Stimulated activated CD8-positive, alpha-beta memory T cell treated with anti-CD3 and anti-CD28 coated beads, Interleukin-2, amount 100 ng/mL, for 48 hours (primary cell): ENCODE measurements around the gene PLEKHA7.

Source experiments
- DNase-seq, 2 donors: peaks; one replicate each; pipeline ENCODE4 v3.0.0-alpha.2; 2020; ENCODE audit warnings: low read depth in 2 of 2

PLEKHA7 gene

GRCh38 chr11:16738193-16738946 is 275.8 kb downstream of the PLEKHA7 start, which contains the start of gene C11orf58:
Gene C11orf58, plus strand, starts transcription at chr11:16738647. Its CDS starts 132 bp downstream, at chr11:16738779.
- DNase-seq: peak; percentile 84

GRCh38 chr11:16737818-16738192 is 276.4 kb downstream of the PLEKHA7 start:
- no peak for DNase-seq
